OCI-LY3 (cell line): Measurements from ENCODE around the gene UNC5B.

ENCODE experiments used
- H2AFZ ChIP-seq: fragments of 200-600, 300-600 bp; shearing (Covaris generic); 2 replicates; pipeline ENCODE4 v1.6.0; 2014; ENCODE audit warnings: antibody characterized with exemption, low read depth, low read length
- H3K27ac ChIP-seq: fragments of 200-600, 300-600 bp; sonication (generic); 2 replicates; pipeline ENCODE4 v1.5.1; 2014; ENCODE audit warnings: mild to moderate bottlenecking, low read length, moderate library complexity, mixed read lengths
- H3K27me3 ChIP-seq: fragments of 200-600, 300-600 bp; sonication (generic); 2 replicates; pipeline ENCODE4 v1.6.1; 2014; ENCODE audit warnings: low read depth, low read length, mixed read lengths
- H3K36me3 ChIP-seq: fragments of 200-600, 300-600 bp; sonication (generic); replicated peaks from 2 replicates; pipeline ENCODE3; 2014; ENCODE audit warnings: low read depth, low read length, mixed read lengths
- H3K4me1 ChIP-seq: fragments of 300-600, 200-600 bp; sonication (generic); 2 replicates; pipeline ENCODE4 v1.6.1; 2014; ENCODE audit warnings: low read length, mixed read lengths
- H3K4me2 ChIP-seq: fragments of 200-600, 300-600 bp; sonication (generic); 2 replicates; pipeline ENCODE4 v1.6.1; 2014; ENCODE audit warnings: low read length, mixed read lengths
- H3K4me3 ChIP-seq: fragments of 300-600, 200-600 bp; sonication (generic); 2 replicates; pipeline ENCODE4 v1.5.1; 2014; ENCODE audit warnings: antibody characterized with exemption, mild to moderate bottlenecking, low read length, moderate library complexity
- H3K79me2 ChIP-seq: fragments of 300-600, 200-600 bp; shearing (Covaris generic); 2 replicates; pipeline ENCODE4 v1.6.1; 2014; ENCODE audit warnings: mild to moderate bottlenecking, low read length, mixed read lengths
- H3K9ac ChIP-seq: fragments of 300-600, 200-600 bp; shearing (Covaris generic); 2 replicates; pipeline ENCODE4 v1.6.0; 2014; ENCODE audit warnings: mild to moderate bottlenecking, low read length, moderate library complexity
- H3K9me3 ChIP-seq: fragments of 200-600, 300-600 bp; shearing (Covaris generic); 2 replicates; pipeline ENCODE4 v1.6.1; 2014; ENCODE audit warnings: low read length, mixed read lengths; ENCODE audit not compliant: insufficient read depth
- H4K20me1 ChIP-seq: fragments of 200-600, 300-600 bp; sonication (generic); 2 replicates; pipeline ENCODE4 v1.6.1; 2016; ENCODE audit warnings: low read length, mixed read lengths; ENCODE audit not compliant: insufficient read depth
- CTCF ChIP-seq: fragments of 200-600, 300-600 bp; sonication (generic); IDR thresholded peaks from 2 replicates; pipeline ENCODE4 v1.5.1; 2014; ENCODE audit warnings: antibody characterized with exemption, low read length, low read depth
- EZH2phosphoT487 ChIP-seq: fragments of 200-600 bp; shearing (Covaris generic); IDR thresholded peaks from 2 replicates; pipeline ENCODE4 v1.6.1; 2018; ENCODE audit warnings: antibody characterized with exemption, mixed run types, low read depth

The UNC5B gene

GRCh38 chr10:71253981-71254818, 41.8 kb downstream of the UNC5B start:
- Histone ChIP-seq H3K79me2 (no peaks in the 10 kb centered on the region), H4K20me1 (no peaks in the 10 kb centered on the region), H3K27ac (no peak overlapping the region), H2AFZ (no peak overlapping the region), H3K27me3 (no peaks in the 10 kb centered on the region), H3K4me2 (no peak overlapping the region), H3K9ac (no peak overlapping the region), H3K9me3 (no peaks in the 10 kb centered on the region), H3K4me3 (no peak overlapping the region), H3K36me3 (no peaks in the 10 kb centered on the region), H3K4me1 (no peaks in the 10 kb centered on the region)
- TF ChIP-seq CTCF: no peak
- TF ChIP-seq EZH2phosphoT487: no peak

GRCh38 chr10:71254834-71255549, 42.6 kb downstream of the UNC5B start:
- Histone ChIP-seq H3K27ac (no peak overlapping the region), H4K20me1 (no peaks in the 10 kb centered on the region), H3K4me3 (no peak overlapping the region), H3K79me2 (no peaks in the 10 kb centered on the region), H3K4me1 (no peaks in the 10 kb centered on the region), H3K4me2 (no peak overlapping the region), H3K27me3 (no peaks in the 10 kb centered on the region), H3K9ac (no peak overlapping the region), H3K9me3 (no peaks in the 10 kb centered on the region), H3K36me3 (no peaks in the 10 kb centered on the region), H2AFZ (no peak overlapping the region)
- TF ChIP-seq CTCF: no peak
- no peak for TF ChIP-seq EZH2phosphoT487

GRCh38 chr10:71255550-71255807, 43.1 kb downstream of the UNC5B start:
- no peak overlapping the region for H3K9ac ChIP-seq
- no peak overlapping the region for H3K4me3 ChIP-seq
- no peak overlapping the region for H3K27ac ChIP-seq
- no peaks in the 10 kb centered on the region for H3K9me3 ChIP-seq
- TF ChIP-seq CTCF: no peak
- no peak for TF ChIP-seq EZH2phosphoT487
- H3K4me1 ChIP-seq: no peaks in the 10 kb centered on the region
- no peaks in the 10 kb centered on the region for H3K27me3 ChIP-seq
- H3K4me2 ChIP-seq: no peak overlapping the region
- H3K36me3 ChIP-seq: no peaks in the 10 kb centered on the region
- H4K20me1 ChIP-seq: no peaks in the 10 kb centered on the region
- no peak overlapping the region for H2AFZ ChIP-seq
- H3K79me2 ChIP-seq: no peaks in the 10 kb centered on the region

GRCh38 chr10:71255808-71256660, 43.7 kb downstream of the UNC5B start:
- TF ChIP-seq EZH2phosphoT487 (no peak), CTCF (no peak)
- H2AFZ ChIP-seq: no peak overlapping the region

More at GRCh38 chr10:71255808-71256660, 43.7 kb downstream of the UNC5B start:
- Histone ChIP-seq H3K36me3 (no peaks in the 10 kb centered on the region), H3K27ac (no peak overlapping the region), H3K27me3 (no peaks in the 10 kb centered on the region), H4K20me1 (no peaks in the 10 kb centered on the region), H3K9ac (no peak overlapping the region), H3K9me3 (no peaks in the 10 kb centered on the region), H3K4me2 (no peak overlapping the region), H3K4me3 (no peak overlapping the region), H3K79me2 (no peaks in the 10 kb centered on the region), H3K4me1 (no peaks in the 10 kb centered on the region)
